Germinal center (tissue), 1 donor: ENCODE data around the gene STK32A.
"Not testable (repeated sequence)": the region's sequence is repeated elsewhere in the genome, so short reads cannot be mapped to it uniquely, and the experiment has no call there.

Experiments
- DNase-seq: peaks from one replicate; pipeline ENCODE4 v3.0.0; 2012; ENCODE audit warnings: mixed read lengths, low spot score

STK32A gene

DNA sequence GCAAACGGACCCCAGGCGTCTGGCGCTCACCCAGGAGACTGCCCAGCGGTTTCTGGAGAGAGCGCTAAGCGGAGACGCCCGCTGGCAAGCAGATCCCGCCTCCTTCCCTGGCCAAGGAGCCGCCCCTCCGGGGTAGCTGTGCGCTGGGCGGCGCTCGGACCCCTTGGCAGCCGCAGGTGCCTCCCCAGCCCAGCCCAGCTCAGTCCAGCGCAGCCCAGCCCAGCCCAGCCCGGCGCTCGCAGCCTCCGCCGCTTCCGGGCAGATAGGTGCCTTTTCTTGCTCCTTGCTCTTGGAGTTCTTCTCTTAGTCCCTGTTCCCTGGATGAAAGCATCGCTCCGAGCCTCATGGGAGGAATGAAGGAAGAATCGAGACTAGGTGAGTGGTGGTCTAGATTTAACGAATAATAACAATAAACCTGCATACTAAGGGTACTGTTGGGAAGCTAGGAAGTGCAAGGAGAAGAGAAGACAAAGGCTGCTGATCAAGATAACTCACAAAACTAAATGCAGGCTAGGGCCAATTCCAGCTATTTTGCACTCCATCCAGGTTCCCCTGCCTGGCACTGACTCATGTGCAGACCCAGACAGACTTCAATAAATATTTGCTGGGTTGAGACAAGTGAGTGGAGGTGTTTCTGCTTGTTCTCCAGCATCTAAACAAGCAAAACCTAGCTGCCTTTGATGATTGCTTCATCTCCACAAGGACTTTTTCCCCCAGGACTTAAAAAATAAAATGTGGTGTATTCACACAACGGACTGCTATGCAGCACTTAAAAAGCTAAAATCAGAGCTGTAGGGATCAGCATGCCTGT is at the start of gene STK32A:
STK32A (plus strand) TSS at position 202 of the 811 bp plus-strand sequence. CDS start 4,609 bp downstream, outside the sequence.
- no peak for DNase-seq

DNA sequence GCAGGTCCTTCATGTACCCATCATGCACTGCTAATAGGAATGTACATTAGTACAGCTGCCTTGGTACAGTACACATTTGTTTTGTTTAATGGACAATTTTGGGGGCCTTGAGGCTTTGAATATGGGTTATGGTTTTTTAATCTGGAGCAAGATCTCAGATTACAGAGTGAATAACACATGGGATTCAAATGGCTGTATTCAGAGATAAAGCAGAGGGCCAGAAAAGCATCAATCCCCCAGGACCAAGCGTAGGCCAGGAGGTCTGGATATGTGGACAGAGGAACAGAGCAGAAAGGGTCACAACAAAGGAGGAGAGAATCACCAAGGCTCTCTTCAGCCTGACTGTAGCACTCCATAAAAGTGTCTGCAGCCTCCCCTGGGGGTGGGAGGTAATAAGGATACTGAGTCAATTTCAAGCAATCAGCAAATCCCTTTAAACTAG is 47.7 kb upstream of the STK32A start:
- no peak for DNase-seq

DNA sequence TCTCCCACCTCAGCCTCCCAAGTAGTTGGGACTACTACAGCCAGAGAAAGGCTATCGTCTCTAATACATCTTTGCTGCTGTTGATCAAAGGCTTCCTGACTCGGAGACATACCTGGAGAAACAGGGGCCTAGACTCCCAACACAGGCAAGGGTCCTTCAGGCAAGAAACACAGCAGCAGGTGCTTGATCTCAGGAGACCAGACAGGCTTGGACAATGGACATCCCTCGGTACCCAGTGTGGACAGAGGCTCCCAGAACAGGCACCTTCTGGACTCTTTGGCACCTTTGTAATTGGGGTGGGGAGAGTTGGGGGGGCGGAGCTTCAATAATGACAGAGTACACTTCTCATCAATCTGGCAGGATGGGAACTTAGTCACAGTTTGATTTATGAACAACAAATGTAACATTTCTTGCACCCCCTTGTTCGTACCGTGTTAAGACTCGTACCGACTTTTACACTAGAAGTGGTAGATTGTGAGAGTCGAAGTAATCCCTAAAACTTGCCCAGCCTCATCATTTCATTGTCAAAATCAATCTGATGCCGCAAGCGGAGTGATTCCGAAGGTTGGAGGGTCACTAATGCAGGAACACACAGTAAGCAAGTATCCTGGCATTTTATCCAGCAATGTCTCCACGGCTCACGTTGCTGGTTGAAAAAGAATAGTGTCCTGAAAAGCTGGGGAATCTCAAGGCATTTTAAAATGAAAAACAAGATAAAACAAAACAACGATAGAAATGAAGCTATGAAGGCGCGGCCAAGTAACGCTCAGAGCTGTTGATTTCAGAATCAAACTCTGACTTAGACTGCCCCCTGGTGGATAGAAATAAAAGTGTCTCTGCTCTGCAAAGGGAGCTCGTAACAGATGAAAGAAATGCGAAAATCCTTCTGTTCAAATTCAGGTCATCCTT is 46.4 kb upstream of the STK32A start:
- peak; percentile 36 for DNase-seq

DNA sequence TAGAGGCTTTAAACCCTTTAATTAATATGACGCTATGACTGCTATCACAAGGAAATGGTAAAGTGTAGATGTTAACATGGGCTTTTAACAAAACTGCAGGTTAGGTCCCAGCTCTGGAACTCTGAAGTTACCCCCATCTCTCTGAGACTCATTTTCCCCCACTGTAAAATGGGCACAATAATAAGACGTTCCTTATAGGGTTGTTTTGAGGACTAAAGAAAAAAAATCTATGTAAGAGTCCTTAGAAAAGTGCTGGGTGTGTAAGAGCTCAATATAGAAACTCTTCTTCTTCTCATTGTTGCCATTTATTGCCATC is 45.8 kb upstream of the STK32A start:
- no peak for DNase-seq

DNA sequence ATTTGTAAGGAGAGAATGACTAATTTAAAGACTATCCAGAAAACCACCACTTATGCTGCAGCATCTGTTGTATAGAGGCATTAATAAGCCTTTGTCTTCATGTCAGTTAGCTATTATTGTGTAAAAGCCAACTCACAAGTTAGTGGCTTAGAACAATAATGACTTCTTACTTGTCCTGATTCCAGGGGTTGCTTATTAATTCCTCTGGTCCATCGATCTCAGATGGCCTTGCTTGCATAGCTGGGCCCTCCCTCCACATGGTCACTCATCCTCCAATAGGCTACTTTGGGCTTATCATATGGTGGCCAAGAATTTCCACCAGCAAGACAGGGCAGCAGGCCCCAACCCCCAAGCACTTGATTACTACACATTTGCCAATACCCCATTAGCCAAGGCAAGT is 44.5 kb upstream of the STK32A start:
- no peak for DNase-seq

DNA sequence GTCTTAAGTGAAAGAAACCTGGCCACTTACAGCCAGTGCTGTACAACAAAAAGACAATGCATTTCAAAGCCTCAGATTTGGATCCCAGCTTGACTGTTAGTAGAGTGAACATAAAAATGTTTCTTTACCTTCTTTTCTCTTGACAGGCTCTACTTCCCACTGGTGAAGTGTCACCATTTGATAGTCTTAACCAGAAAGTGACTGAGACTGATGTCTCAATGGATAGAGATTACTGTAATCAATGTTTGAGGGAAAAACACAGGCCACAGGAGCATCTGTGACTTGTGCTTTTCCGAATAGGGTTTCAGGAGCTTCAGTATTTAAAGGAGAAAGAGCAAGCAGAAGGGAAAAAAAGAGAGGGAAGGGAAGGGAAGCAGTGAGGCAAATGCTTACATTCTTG is 41.7 kb upstream of the STK32A start:
- no peak for DNase-seq

DNA sequence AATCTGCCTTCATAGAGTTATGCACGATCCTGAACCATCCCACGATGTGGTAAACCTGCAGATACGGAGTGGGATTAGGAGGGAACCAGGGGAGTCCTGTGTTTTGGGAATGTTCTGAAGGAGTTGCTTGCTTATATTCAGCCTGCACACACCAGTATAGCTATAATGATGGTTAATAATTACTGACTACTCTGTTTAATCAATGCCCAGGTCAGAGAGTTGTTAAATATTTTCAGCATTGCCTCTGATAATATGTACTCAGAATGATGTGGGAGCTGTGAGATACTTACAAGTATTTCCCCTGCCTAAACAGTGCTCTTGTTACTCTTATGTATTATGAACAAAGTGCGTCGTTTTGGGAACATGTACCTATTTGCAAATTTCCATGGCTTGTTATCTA is 34.8 kb upstream of the STK32A start:
- no peak for DNase-seq

DNA sequence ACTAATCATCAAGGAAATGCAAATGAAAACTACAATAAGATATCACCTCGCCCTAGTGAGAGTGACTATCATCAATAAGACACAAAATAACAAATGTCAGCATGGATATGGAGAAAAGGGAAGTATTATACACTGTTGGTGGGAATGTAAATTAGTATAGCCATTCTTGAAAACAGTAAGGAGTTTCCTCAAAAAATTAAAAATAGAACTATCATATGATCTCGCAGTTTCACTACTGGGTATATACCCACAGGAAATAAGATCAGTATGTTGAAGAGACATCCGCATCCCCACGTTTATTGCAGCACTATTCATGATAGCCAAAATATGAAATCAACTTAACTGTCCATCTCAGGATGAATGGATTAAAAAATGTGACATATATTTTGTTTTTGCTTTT is 31.6 kb upstream of the STK32A start:
- DNase-seq = no peak

DNA sequence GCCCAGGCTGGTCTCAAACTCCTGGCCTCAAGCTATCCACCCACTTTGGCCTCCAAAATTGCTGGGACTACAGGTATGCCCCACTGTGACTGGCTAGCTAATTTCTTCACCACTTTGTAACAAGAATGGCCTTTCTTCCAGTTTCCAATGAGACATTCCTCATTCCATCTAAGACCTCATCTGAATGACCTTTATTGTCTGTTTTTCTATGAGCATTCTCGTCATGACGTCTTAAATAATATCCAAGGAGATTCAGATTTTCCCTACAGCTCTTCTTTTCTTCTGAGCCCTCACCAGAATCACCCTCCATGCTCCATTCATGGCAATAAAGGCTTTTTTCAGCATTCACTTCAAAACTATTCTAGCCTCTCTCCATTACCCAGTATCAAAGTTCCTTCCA is 30.2 kb upstream of the STK32A start:
- DNase-seq = no peak

DNA sequence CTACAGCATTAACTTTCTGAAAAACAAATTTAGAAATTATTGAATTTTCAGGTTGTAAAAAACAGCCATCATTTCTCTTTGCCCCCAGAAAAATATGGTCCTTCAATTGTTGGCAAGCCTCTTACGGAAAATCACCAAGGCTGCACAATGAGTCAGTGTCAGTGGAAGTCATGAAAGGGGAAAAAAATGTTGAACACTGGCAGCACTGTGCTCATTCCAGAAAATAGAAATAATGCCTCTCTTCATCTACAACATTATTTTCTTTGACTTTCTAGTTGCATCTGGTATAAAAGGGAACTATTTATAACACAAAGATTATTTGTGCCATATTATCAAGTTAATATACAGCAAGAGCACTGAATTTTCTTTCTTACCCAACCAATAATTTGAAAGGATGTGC is 26.7 kb upstream of the STK32A start:
- DNase-seq = no peak

DNA sequence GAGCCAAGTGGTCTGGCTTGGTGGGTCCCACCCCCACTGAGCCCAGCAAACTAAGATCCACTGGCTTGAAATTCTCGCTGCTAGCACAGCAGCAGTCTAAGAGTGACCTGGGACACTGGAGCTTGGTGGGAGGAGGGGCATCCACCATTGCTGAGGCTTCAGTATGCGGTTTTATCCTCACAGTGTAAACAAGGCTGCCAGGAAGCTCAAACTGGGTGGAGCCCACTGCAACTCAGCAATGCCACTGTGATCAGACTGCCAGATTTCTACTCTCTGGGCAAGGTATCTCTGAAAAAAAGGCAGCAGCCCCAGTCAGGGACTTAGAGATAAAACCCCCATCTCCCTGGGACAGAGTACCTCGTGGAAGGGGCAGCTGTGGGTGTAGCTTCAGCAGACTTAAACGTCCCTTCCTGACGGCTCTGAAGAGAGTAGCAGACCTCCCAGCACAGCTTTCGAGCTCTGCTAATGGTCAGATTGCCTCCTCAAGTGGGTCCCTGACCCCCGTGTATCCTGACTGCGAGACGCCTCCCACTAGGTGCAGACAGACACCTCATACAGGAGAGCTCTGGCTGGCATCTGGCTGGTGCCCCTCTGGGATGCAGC is 18.2 kb upstream of the STK32A start:
- DNase-seq = no peak

DNA sequence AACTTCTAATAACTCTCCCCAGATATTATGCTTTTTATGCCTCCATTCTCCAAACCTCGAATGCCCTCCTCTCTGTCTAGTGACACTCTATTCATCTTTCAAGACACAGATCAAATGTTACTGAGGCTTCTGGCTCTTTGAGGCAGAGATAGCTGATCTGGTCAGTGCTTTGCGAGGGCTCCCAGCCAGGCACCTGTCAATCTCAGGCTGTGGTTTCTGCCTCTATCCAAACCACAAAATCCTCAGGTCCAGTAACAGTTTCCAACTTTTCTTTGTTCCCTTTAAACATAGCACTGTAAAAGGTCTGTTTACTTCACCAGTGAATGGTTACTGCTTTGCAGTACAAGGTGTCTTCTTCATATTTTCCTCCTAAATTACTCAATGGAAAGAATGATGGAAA is 11.5 kb upstream of the STK32A start:
- DNase-seq = no peak

DNA sequence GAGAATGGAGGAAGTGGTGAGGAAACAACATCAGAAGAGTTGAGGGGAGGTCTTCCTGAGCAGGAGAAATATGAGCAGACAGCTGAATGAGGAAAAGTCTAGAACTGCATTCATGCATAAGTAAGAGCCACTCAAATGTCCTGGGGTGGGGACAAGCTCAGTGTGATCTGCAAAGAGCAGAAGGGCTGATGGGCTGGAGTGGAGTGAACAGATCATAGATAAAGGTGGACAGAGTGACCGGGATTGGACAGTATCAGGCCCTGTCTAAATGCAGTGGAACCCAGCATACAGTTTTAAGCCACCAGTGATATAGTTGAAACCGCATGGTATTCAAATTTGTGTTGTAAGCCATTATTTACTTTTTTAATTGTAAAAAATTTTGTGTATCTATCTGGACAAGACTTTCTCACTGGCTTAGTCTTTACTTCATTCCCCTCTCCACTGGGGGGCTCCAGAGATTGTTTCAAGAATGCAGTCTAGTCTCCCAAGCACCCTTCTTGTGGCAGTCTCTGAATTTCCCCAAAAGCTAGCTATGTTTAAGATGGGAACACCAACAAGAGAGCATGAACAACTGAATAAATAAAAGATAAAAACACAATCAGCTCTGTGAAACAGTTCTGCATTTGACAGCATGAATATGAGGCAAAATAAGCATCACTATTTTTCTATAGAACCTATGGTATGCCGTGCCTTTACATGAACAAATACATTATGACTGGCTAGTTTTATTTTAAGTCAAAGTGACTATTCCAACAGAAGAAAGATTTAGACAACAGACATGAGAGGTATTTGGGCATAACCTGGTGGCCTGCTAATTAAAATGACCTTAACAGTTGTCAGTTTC is 10.7 kb upstream of the STK32A start:
- DNase-seq = no peak

DNA sequence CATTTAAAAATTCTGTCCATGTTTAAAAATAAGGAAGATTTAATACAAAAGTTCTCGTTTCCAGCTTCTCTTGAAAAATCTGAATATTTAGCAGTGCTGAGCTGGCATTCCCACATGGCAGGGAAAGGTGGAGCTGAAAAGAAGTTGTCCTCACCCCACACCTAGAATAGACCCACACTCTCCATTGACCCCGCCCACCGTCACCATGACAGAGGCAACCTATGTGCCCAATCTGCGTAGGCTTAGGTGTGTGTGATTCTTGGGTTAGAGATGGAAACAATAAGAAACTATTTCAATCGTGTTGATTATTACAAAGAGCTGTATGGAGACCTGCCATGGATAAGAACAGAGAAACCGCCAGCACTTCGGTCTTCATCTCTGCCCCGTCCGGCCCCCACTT is 8.9 kb upstream of the STK32A start:
- DNase-seq = no peak

DNA sequence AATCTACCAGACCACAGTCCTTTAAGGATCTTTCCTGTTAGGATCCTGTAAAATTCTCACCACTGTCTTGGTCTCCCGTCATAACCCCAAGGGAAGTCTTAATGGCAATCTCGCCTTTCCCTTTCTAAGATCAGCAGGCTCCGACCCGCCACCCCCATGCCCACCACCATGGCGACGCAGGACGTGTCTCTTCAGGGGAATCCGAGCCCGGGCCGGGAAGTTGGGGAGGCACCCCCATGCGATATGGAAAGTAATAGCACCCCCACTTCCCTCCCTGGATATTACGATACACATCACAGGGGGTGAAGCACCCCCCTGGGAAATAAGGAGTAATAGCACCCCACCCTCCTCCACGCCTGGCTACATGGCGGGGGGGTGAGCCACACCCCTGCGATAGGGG is 8.3 kb upstream of the STK32A start:
- no peak for DNase-seq

DNA sequence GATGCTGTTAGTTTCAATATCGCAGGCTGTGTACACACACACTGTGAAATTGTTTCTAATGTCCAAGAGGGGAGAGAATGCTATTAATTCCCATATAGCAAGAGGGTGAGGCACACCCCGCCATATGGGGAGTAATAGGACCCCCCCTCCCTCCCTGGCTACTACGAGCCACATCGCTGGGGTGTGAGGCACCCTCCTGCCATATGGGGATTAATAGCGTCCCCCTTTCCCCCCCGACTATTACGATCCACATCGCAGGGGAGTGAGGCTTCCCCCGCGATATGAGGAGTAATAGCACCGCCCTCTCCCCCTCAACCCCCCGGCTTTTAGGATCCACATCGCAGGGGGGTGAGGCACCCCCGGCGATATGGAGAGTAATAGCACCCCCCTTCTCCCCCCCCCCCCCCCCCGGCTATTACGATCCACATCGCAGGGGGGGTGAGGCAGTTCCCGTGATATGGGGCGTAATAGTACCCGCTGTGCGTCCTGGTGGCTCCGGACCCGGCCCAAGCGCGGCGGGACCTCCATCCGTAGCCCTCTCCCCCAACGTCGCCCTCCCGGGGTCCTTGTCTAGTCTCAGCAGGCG is 494 bp upstream of the STK32A start:
- no peak for DNase-seq

DNA sequence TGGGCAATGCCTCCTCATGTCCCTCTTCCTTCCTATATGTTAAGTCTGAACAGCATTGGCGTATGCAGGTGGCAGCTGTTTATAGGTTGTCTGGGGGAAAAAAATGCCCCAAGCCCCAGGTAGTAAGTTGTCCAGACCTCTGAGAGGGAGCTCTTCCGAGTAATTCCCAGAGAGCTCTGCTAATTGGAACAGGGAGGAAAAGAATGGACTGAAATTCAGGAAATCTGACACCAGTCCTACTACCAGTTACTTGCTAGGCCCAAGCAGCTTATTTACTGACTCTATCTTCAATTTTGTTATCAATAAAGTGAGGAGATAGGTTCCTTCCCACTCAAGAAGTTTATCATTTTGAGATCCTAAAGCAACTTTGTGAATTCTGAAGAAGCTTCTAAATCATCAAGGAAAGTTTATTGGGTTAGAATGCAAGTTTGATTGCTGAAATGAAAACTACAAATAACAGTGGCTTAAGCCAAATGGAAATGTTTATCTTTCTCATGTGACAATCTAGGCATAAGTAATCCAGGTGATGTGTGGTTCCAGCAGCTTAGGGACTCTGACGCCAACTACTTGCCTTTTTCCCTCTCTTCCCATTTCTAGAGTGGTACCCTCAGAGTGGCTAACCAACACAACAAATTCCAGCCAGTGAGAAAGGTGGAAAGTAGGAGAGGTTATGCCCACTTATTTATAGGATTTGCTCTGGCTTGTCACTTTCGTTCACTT is 5.6 kb downstream of the STK32A start:
- DNase-seq = no peak

DNA sequence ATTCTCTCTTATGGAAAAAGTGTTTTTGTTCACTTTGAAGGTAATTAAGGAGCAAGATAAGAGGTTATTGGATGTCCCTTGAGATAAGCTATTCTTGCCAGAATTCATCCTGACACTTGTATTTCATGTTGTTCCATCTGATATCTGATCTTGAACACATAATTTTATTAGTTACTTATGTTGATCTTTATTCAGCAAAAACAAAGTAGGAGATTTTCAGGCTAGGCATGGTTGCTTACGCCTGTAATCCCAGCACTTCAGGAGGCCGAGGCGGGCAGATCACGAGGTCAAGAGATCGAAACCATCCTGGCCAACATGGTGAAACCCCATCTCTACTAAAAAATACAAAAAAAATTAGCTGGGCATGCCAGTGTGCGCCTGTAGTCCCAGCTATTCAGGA is 8.4 kb downstream of the STK32A start:
- not testable (repeated sequence) for DNase-seq

DNA sequence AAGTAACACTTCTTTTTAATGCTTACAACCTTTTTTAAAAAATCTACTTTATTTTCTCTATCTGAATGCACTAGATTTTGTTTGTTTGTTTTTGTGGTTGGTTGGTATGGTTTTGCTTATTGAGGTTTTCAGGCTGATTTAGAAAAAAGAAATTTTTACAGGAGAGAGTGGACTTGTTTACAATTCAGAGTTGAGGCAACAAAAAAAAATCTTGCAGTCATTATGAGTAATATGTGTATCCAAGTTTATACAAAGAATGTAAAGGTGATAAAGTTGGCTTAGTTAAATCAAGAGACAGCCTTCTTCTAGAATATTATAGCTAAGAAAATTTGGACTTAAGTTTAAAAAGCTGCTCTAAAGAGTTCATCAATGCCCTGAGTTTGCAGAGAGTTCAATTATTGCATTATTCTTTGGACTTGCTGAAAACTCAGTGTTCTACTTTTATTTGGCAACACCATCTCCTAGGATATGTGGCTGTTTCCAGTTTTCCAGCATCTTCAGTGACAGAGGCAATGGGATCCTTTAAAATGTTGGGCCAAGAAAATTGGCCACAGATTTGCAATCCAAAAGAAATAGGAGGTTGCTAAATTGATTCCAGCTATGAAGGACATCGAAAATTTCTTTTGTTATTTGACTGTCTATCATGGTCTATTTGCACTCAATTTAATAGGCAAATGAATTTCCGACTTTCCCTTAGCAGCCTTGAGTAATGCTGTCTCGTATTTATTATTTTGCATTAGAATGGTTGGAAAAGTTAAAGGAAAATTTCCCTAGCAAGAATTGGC is 10.7 kb downstream of the STK32A start:
- no peak for DNase-seq

DNA sequence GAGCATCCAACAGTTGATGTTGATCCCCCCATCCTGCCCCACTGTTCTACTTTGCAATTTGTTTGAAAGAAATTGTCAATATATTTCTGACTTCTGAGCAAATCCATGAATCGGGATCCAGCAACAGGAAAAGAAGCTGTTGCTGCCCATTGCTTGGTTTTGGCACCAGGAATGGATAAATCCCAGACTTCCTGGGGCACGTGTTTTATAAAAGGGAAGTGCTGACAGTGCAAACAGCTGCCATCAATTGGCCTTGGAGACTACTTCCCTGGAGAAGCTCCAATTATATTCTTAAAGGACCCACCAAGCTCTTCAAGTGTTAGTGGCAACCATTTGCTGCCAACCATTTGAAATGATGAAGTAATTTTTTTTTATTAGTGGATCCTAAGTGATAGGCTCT is 13.7 kb downstream of the STK32A start:
- DNase-seq = no peak
